Chondrocyte (in vitro differentiated cells): ENCODE data around the gene OPN1LW. TPM values are rescaled to one million over a fixed set of nuclear protein-coding genes. Genes with fewer than 3 reads are reported as not detected.

Experiments used
- DNase-seq: peaks from one replicate; pipeline ENCODE4 v3.0.0; 2021; ENCODE audit warnings: mixed read lengths, low spot score
- H3K27ac Mint-ChIP-seq: one replicate; pipeline ENCODE4 v1.8.0; 2021; ENCODE audit warnings: mild to moderate bottlenecking, moderate library complexity, mixed read lengths; ENCODE audit not compliant: unreplicated experiment
- H3K27me3 Mint-ChIP-seq: 2 replicates; pipeline ENCODE4 v1.8.0; 2021; ENCODE audit warnings: low read depth, mixed read lengths
- H3K36me3 Mint-ChIP-seq: 2 replicates; pipeline ENCODE4 v1.8.0; 2021; ENCODE audit warnings: low read depth, mixed read lengths
- H3K4me1 Mint-ChIP-seq: 2 replicates; pipeline ENCODE4 v1.8.0; 2021; ENCODE audit warnings: low read depth, mild to moderate bottlenecking, mixed read lengths
- H3K4me3 Mint-ChIP-seq: one replicate; pipeline ENCODE4 v1.8.0; 2021; ENCODE audit warnings: mild to moderate bottlenecking, moderate library complexity, mixed read lengths; ENCODE audit not compliant: unreplicated experiment
- H3K9me3 Mint-ChIP-seq: 2 replicates; pipeline ENCODE4 v1.8.0; 2021; ENCODE audit warnings: low read depth, mixed read lengths
- total RNA-seq: library from RNA; stranded (reverse); gene quantifications from 3 replicates; pipeline ENCODE4 v1.2.1, GENCODE V29; 2021
- TF ChIP-seq, protein P1 (sequence below): fragments of 200-600 bp; sonication (generic); IDR thresholded peaks from 2 replicates; pipeline ENCODE4 v1.5.0; 2021; ENCODE audit warnings: antibody characterized with exemption, mild to moderate bottlenecking, moderate library complexity

The OPN1LW gene
- total RNA-seq, 1 donor from 2014 or later, result not detected

- no peak for DNase-seq
- Mint-ChIP-seq H3K36me3 (no peaks in the 10 kb centered on the region), H3K9me3 (peaks cover 11% of the 10 kb centered on the region), H3K27ac (no peak overlapping the region), H3K4me3 (no peak overlapping the region), H3K27me3 (no peaks in the 10 kb centered on the region), H3K4me1 (no peaks in the 10 kb centered on the region)
- TF ChIP-seq, protein P1, sequence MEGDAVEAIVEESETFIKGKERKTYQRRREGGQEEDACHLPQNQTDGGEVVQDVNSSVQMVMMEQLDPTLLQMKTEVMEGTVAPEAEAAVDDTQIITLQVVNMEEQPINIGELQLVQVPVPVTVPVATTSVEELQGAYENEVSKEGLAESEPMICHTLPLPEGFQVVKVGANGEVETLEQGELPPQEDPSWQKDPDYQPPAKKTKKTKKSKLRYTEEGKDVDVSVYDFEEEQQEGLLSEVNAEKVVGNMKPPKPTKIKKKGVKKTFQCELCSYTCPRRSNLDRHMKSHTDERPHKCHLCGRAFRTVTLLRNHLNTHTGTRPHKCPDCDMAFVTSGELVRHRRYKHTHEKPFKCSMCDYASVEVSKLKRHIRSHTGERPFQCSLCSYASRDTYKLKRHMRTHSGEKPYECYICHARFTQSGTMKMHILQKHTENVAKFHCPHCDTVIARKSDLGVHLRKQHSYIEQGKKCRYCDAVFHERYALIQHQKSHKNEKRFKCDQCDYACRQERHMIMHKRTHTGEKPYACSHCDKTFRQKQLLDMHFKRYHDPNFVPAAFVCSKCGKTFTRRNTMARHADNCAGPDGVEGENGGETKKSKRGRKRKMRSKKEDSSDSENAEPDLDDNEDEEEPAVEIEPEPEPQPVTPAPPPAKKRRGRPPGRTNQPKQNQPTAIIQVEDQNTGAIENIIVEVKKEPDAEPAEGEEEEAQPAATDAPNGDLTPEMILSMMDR, result no peak
Observed at GRCh38 chrX:154123241-154124219, 20.5 kb upstream of the OPN1LW start.

DNA sequence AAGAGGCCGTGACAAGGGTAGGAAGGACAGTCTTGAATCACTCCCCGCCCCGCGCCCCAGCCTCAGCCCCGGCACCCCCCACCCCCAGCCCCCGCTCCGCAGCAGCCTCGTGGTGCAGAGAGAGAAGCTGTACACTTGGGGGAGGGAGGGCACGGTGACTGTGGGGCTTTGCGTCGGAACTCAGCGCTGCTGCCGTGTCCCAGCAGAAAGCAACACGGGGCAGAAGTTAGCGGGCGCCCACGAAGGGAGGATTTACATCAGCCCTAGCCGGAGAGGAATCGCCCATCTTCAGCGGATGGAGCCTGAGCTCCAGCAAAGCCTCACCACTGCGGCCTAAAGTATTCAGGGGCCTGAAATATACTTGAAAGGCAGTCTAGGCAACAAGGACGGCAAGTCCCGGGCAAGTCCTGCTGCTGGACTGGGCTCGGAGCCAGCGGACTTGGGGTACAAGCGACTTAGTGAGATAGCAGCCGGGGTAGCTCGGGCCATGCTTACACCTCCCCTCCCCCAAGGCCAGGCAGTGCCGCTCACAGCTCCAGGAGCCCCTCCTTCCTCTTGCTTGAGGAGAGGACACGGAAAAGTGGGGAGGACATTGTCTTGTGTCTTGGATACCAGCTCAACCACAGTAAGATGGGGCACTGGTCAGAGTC, 18.5 kb upstream of the OPN1LW start:
- H3K4me1 Mint-ChIP-seq, result no peaks in the 10 kb centered on the region
- peaks cover 5% of the 10 kb centered on the region for H3K9me3 Mint-ChIP-seq
- H3K27me3 Mint-ChIP-seq, result no peaks in the 10 kb centered on the region
- TF ChIP-seq, protein P1, result no peak
- DNase-seq, result no peak
- no peaks in the 10 kb centered on the region for H3K36me3 Mint-ChIP-seq
- no peak overlapping the region for H3K4me3 Mint-ChIP-seq
- no peak overlapping the region for H3K27ac Mint-ChIP-seq

DNA sequence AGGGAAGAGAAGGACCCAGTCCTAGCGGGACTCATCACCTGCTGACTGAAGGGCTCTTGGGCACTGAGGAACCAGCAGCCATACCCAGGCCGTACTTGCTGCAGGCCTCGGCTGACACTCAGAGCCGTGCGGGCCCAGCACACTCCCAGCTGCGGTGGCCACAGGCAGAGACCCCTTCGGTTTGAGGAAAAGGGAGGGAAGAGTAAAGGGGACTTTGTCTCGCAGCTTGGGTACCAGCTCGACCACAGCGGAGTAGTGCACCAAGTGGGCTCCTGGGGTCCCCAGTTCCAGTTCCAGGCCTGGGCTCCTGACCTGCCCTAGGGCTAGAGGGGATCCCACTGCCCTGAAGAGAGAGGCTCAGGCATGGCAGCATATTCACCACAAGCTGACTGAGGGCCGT, 17.9 kb upstream of the OPN1LW start:
- H3K27ac Mint-ChIP-seq, result no peak overlapping the region
- peaks cover 4% of the 10 kb centered on the region for H3K9me3 Mint-ChIP-seq
- no peaks in the 10 kb centered on the region for H3K36me3 Mint-ChIP-seq
- DNase-seq, result no peak
- no peak overlapping the region for H3K4me3 Mint-ChIP-seq
- no peaks in the 10 kb centered on the region for H3K4me1 Mint-ChIP-seq
- TF ChIP-seq, protein P1, result no peak
- H3K27me3 Mint-ChIP-seq, result no peaks in the 10 kb centered on the region

GRCh38 chrX:154131955-154132354, 12.1 kb upstream of the OPN1LW start:
- Mint-ChIP-seq H3K27me3 (no peaks in the 10 kb centered on the region), H3K9me3 (peaks cover under 1% of the 10 kb centered on the region), H3K36me3 (no peaks in the 10 kb centered on the region), H3K4me3 (no peak overlapping the region), H3K27ac (no peak overlapping the region), H3K4me1 (peaks cover 3% of the 10 kb centered on the region)
- TF ChIP-seq, protein P1, result no peak
- DNase-seq, result no peak

GRCh38 chrX:154132366-154132765, 11.7 kb upstream of the OPN1LW start:
- H3K27ac Mint-ChIP-seq, result no peak overlapping the region
- H3K36me3 Mint-ChIP-seq, result no peaks in the 10 kb centered on the region
- H3K4me3 Mint-ChIP-seq, result no peak overlapping the region
- TF ChIP-seq, protein P1, result no peak
- no peak for DNase-seq
- no peaks in the 10 kb centered on the region for H3K27me3 Mint-ChIP-seq
- H3K9me3 Mint-ChIP-seq, result no peaks in the 10 kb centered on the region
- H3K4me1 Mint-ChIP-seq, result peaks cover 3% of the 10 kb centered on the region
